ENCODE data around the gene CTDSPL. TPM values are rescaled to one million over a fixed set of nuclear protein-coding genes. Genes with fewer than 3 reads are reported as not detected.
"Not testable (repeated sequence)": the region's sequence is repeated elsewhere in the genome, so short reads cannot be mapped to it uniquely, and the experiment has no call there.

Gene CTDSPL
- total RNA-seq, 1 donor from 2014 or later = 4.5 TPM

- intact Hi-C loops (cut with micrococcal nuclease) = no loop called here
Observed at GRCh38 chr3:37985637-37986320, 124.1 kb downstream of the CTDSPL start.

DNA sequence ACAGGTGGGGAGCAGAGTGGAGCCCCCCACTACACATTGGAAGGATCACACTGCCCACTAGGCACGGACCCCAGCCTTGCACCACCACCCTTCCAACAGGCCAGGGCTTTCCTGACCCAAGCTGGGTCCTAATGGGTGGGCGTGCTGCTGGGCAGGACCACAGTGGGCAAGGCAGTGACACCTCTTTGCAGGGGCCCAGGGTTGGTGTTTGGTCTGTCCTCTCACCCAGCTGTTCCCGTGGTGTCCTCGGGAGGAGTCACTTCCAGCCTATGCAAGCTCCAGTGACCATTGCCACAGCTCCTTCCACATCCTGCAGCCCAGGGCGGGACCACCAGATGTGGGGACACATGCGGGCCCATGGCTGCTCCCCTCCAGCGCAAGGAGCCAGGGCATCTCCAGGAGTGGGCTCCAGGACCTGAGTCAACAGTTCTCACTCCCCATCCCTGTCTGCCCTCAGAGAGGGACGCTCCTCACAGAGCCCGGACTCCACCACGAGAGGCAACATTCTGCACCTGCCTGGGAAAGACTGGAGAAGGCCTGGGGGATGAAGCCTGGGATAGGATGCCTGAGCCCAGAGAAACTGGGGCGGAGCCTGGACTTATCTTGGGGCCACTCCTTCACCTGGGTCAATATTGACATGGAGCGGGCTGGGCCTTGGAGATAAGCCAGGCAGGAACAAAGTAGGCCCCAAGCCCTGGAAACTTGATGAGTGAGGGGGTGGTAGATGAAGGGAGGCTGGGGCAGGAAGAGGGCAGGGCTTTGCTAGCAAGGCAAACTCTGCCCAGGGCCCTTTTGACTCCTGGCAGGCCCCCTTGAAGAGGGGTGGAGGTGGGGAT is 125.0 kb downstream of the CTDSPL start:
- intact Hi-C loops (cut with micrococcal nuclease) = no loop called here

DNA sequence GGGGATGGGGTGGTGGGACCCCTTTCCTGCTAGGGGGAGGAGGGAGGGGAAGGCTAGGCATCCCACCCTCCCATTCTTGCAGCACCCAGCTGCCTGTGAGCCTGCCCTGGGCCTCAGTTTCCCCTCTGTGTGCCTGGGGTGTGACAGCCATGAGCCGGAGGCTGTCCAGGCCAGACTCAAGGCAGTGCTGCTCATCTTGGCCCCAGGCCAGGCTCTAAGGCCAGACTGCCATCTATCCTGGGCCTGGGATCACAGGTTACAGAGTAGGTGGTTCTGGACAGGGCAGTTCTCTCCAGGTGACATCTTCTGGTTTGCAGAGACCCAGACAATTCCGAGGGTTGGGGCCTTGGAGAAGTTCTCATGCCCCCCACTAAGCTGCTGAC is 125.6 kb downstream of the CTDSPL start:
- intact Hi-C loops (cut with micrococcal nuclease) = no loop called here

GRCh38 chr3:37987751-37988179 is 126.1 kb downstream of the CTDSPL start:
- intact Hi-C loops (cut with micrococcal nuclease) = no loop called here

- intact Hi-C loops (cut with micrococcal nuclease) = not testable (repeated sequence)
Observed at GRCh38 chr3:37988376-37988775, 126.7 kb downstream of the CTDSPL start.

- intact Hi-C loops (cut with micrococcal nuclease) = no loop called here
Observed at GRCh38 chr3:37988931-37989525, 127.3 kb downstream of the CTDSPL start.

- intact Hi-C loops (cut with micrococcal nuclease) = no loop called here
Observed at GRCh38 chr3:37989821-37990480, 128.3 kb downstream of the CTDSPL start.

- intact Hi-C loops (cut with micrococcal nuclease) = no loop called here
Observed at GRCh38 chr3:37990527-37990926, 128.8 kb downstream of the CTDSPL start, which contains the start of gene VILL. Gene VILL (plus strand): TSS chr3:37990786. CDS start chr3:37993673, 2,887 bp downstream.

DNA sequence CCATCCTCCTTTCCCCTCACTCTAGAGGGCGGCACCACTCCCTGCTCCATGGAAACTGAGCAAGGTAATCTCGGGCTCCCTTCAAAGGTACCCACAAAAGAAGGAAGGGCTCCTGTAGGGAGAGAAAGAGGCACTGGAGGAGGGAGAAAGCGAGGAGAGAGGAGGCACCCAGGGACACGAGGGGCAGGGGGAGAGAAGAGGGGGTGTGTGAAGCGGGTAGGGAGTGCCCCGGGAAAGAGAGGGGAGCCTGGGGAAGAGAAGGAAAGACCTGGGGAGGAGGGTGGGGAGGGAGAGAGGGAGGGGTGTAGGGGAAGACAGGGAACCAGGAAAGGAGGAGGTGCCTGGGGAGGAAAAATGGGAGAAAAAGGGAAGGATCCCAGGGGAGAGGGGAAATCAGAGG is 129.4 kb downstream of the CTDSPL start:
- intact Hi-C loops (cut with micrococcal nuclease) = no loop called here

- intact Hi-C loops (cut with micrococcal nuclease) = no loop called here
Observed at GRCh38 chr3:37991823-37992222, 130.1 kb downstream of the CTDSPL start.

- intact Hi-C loops (cut with micrococcal nuclease) = no loop called here
Observed at GRCh38 chr3:37992271-37993066, 130.8 kb downstream of the CTDSPL start.

DNA sequence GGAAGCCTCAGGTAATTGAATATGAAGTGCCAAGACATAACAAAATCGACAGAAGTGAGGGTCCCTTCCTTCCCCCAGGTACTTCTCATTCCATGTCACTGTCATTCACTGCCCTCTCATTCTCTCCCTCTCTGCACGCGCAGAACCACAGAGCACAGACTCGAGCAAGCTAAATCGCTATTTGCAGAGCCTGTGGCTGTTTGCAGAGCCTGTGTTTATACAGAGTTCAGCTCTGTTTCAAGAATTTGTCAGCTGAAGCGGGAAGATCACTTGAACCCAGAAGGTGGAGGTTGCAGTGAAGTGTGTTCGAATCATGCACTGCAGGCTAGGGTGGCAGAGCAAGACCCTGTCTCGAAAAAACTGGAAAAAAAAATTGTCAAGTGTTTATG is 131.4 kb downstream of the CTDSPL start:
- intact Hi-C loops (cut with micrococcal nuclease) = no loop called here

- intact Hi-C loops (cut with micrococcal nuclease) = no loop called here
Observed at GRCh38 chr3:37993460-37993819, 131.8 kb downstream of the CTDSPL start.

GRCh38 chr3:37993820-37994638 is 132.3 kb downstream of the CTDSPL start:
- intact Hi-C loops (cut with micrococcal nuclease) = loop anchor here (1.0 kb wide), 2 partner anchors 144 to 171 kb away; partner anchors contain the start of genes MYD88 and OXSR1

DNA sequence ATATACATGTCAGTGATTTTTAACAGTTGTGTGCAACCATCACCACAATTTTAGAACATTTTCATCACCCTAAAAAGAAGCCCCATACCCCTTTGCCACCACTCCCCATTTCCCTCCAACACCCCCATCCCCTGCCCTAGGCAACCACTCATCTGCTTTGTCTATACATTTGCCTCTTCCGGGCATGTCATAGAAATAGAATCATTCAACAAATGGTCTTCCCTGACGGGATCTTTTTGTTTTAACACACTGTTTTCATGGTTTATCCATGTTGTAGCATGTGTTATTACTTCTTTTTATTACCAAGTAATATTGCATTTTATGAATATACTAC is 132.9 kb downstream of the CTDSPL start:
- intact Hi-C loops (cut with micrococcal nuclease) = loop anchor here (1.0 kb wide), 2 partner anchors 144 to 171 kb away; partner anchors contain the start of genes MYD88 and OXSR1

GRCh38 chr3:37995652-37996641 is 134.3 kb downstream of the CTDSPL start:
- intact Hi-C loops (cut with micrococcal nuclease) = loop anchor here (1.0 to 2.0 kb wide), 6 partner anchors 22 to 1003 kb away; partner anchors contain the start of genes DLEC1, EPM2AIP1, EXOG and MLH1

- intact Hi-C loops (cut with micrococcal nuclease) = loop anchor here (1.0 to 2.0 kb wide), 6 partner anchors 23 to 1004 kb away; partner anchors contain the start of genes DLEC1, EPM2AIP1, EXOG and MLH1
Observed at GRCh38 chr3:37996785-37997301, 135.2 kb downstream of the CTDSPL start.

GRCh38 chr3:37997342-37997741 is 135.7 kb downstream of the CTDSPL start:
- intact Hi-C loops (cut with micrococcal nuclease) = loop anchor here (2.0 kb wide), 1 partner anchor 499 kb away; the partner anchor contains the start of gene EXOG
